ENCODE results near the gene FOXC2. TPM values are rescaled to one million over a fixed set of nuclear protein-coding genes. Genes with fewer than 3 reads are reported as not detected.

The FOXC2 gene
- total and polyA plus RNA-seq, 9 of the 15 experiments (the other 6 are each of a cell fraction or from before 2014, with no cell fraction given), result 0.01 to 0.11 (median 0.10) TPM; not detected in 5

DNA sequence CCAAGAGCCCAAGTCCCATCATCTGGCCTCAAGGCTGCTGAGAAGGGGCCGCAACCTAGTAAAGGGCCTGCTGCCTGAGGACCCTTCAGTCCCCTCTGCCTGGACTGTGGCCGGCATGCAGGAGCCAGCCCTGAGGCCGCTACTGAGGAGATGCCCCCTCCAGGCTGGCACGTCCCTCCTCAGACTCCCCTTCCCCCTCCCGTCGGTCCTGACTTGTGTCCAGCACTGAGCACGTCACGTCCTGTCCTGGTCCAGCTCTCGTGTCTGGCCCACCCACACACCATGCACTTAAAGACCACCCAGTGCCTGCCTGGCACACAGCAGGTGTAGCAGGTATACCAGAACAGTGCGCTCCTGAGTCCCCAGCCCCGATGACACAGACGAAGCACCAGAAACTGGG, 21.1 kb upstream of the FOXC2 start (continued):
- TF ChIP-seq TBL1XR1 (IDR thresholded peaks at IDR 0.05; ENCODE audit: low read length in 2 of 2) (no peak), NFE2 (IDR thresholded peaks at IDR 0.05; ENCODE audit: low read depth) (no peak), FOXM1 (IDR thresholded peaks at IDR 0.05; ENCODE audit: low read depth) (no peak), FOXM1 (CRISPR knock-in tag; IDR thresholded peaks at IDR 0.05; ENCODE audit: low read depth) (no peak), RBBP5 (IDR thresholded peaks at IDR 0.05; ENCODE audit: borderline replicate concordance, insufficient read depth, low read length, poor library complexity, severe bottlenecking) (no peak)

GRCh38 chr16:86545954-86546637, 20.5 kb upstream of the FOXC2 start:
- no peaks in the 10 kb centered on the region for H3K9me3 ChIP-seq (replicated peaks; ENCODE audit: control insufficient read depth, insufficient read depth, low read depth, low read length)
- no TSS peak for BruUV-seq (replicated peaks)
- ATAC-seq, result no peak
- in situ Hi-C loops (cut with MboI), result no loop called here
- WGBS (ENCODE audit: insufficient coverage, low coverage, missing lambda C conversion rate), result 85% methylated on average over 19 of the region's 19 CpGs
- CTCF ChIA-PET (ENCODE audit: low intra/inter-chr PET ratio), result no interaction called here
- POLR2A ChIA-PET, result no interaction called here
- no peak overlapping the region for H3K27ac ChIP-seq (ENCODE audit: extremely low read depth, low read depth, low read length)
- no peaks in the 10 kb centered on the region for H3K79me2 ChIP-seq (ENCODE audit: control insufficient read depth, insufficient read depth, low read length)
- intact Hi-C loops (cut with micrococcal nuclease), result no loop called here
- no peak overlapping the region for H2AFZ ChIP-seq (ENCODE audit: low read depth, low read length)
- peaks cover 26% of the 10 kb centered on the region; the same call in 2 of the 3 replicates for H3K36me3 ChIP-seq (ENCODE audit: control insufficient read depth, insufficient read depth, low read length)
- no peak for DNase-seq (ENCODE audit: extremely low read depth in 1 of 4, low spot score in 3 of 4)
- no peaks in the 10 kb centered on the region for H3K27me3 ChIP-seq (ENCODE audit: control insufficient read depth in 2 of 2, insufficient read depth in 2 of 2, low read length in 2 of 2)
- no peak overlapping the region for H3K4me3 ChIP-seq
- H3K4me1 ChIP-seq (replicated peaks in 1 of 2; ENCODE audit: control insufficient read depth in 2 of 2, insufficient read depth in 2 of 2, low read length in 2 of 2), result no peaks in the 10 kb centered on the region
- no peak overlapping the region for H3K4me2 ChIP-seq (ENCODE audit: insufficient read depth, low read length)
- no peaks in the 10 kb centered on the region for H4K20me1 ChIP-seq (replicated peaks; ENCODE audit: control insufficient read depth, insufficient read depth, low read length)
- no peak for FAIRE-seq
- H3K9me1 ChIP-seq (ENCODE audit: control insufficient read depth, insufficient read depth, low read length), result peaks cover 3% of the 10 kb centered on the region
- TF ChIP-seq TCFL5 (CRISPR knock-in tag; conservative IDR thresholded peaks at IDR 0.05) (no peak), PRMT5 (CRISPR knock-in tag; IDR thresholded peaks at IDR 0.05) (no peak), BMI1 (IDR thresholded peaks at IDR 0.05; ENCODE audit: low read length) (no peak), ZNF717 (CRISPR knock-in tag; IDR thresholded peaks at IDR 0.05) (no peak), KLF6 (CRISPR knock-in tag; IDR thresholded peaks at IDR 0.05; ENCODE audit: borderline replicate concordance) (no peak), NFRKB (IDR thresholded peaks at IDR 0.05; ENCODE audit: low read depth) (no peak), NONO (IDR thresholded peaks at IDR 0.05; ENCODE audit: low read depth in 2 of 2, low read length in 1 of 2) (no peak)
- TF ChIP-seq, protein P1, sequence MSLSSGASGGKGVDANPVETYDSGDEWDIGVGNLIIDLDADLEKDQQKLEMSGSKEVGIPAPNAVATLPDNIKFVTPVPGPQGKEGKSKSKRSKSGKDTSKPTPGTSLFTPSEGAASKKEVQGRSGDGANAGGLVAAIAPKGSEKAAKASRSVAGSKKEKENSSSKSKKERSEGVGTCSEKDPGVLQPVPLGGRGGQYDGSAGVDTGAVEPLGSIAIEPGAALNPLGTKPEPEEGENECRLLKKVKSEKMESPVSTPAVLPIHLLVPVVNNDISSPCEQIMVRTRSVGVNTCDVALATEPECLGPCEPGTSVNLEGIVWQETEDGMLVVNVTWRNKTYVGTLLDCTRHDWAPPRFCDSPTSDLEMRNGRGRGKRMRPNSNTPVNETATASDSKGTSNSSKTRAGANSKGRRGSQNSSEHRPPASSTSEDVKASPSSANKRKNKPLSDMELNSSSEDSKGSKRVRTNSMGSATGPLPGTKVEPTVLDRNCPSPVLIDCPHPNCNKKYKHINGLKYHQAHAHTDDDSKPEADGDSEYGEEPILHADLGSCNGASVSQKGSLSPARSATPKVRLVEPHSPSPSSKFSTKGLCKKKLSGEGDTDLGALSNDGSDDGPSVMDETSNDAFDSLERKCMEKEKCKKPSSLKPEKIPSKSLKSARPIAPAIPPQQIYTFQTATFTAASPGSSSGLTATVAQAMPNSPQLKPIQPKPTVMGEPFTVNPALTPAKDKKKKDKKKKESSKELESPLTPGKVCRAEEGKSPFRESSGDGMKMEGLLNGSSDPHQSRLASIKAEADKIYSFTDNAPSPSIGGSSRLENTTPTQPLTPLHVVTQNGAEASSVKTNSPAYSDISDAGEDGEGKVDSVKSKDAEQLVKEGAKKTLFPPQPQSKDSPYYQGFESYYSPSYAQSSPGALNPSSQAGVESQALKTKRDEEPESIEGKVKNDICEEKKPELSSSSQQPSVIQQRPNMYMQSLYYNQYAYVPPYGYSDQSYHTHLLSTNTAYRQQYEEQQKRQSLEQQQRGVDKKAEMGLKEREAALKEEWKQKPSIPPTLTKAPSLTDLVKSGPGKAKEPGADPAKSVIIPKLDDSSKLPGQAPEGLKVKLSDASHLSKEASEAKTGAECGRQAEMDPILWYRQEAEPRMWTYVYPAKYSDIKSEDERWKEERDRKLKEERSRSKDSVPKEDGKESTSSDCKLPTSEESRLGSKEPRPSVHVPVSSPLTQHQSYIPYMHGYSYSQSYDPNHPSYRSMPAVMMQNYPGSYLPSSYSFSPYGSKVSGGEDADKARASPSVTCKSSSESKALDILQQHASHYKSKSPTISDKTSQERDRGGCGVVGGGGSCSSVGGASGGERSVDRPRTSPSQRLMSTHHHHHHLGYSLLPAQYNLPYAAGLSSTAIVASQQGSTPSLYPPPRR (CRISPR knock-in tag; IDR thresholded peaks at IDR 0.05; ENCODE audit: borderline replicate concordance), result no peak
- TF ChIP-seq, protein P2, sequence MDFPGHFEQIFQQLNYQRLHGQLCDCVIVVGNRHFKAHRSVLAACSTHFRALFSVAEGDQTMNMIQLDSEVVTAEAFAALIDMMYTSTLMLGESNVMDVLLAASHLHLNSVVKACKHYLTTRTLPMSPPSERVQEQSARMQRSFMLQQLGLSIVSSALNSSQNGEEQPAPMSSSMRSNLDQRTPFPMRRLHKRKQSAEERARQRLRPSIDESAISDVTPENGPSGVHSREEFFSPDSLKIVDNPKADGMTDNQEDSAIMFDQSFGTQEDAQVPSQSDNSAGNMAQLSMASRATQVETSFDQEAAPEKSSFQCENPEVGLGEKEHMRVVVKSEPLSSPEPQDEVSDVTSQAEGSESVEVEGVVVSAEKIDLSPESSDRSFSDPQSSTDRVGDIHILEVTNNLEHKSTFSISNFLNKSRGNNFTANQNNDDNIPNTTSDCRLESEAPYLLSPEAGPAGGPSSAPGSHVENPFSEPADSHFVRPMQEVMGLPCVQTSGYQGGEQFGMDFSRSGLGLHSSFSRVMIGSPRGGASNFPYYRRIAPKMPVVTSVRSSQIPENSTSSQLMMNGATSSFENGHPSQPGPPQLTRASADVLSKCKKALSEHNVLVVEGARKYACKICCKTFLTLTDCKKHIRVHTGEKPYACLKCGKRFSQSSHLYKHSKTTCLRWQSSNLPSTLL (IDR thresholded peaks at IDR 0.05), result no peak
- H3K9ac ChIP-seq (ENCODE audit: insufficient read depth in 1 of 2, low read depth in 2 of 2, low read length in 2 of 2), result no peak overlapping the region; a peak in 1 of 4 replicates
